ENCODE data around the gene YAP1.

GRCh38 chr11:102220728-102221467 is 110.7 kb downstream of the YAP1 start:
- TF ChIP-seq CTCF (IDR thresholded peaks at IDR 0.05) = no peak
- TF ChIP-seq POLR2A (IDR thresholded peaks at IDR 0.05) = no peak
